GM10248 (cell line): ENCODE measurements around the gene GIPC2.

ENCODE experiments used
- CTCF ChIA-PET: fragments of 300-600 bp; sonication (Branson Sonifier 250); formaldehyde crosslinking; extraction: SDS; loops from one replicate; lab custom pipeline; 2021; ENCODE audit warnings: antibody characterized with exemption; lab: Yijun Ruan, JAX
- POLR2A ChIA-PET: fragments of 350-650 bp; sonication (Branson Sonifier 250); formaldehyde crosslinking; extraction: SDS; loops from one replicate; lab custom pipeline; 2020; ENCODE audit warnings: antibody characterized with exemption; lab: Yijun Ruan, JAX
- DNase-seq: peaks from one replicate; pipeline ENCODE4 v3.0.0; 2012; ENCODE audit errors: extremely low spot score
- TF ChIP-seq, protein P1 (sequence below): IDR thresholded peaks from 2 replicates; pipeline ENCODE4 v1.5.1; 2012; ENCODE audit warnings: mild to moderate bottlenecking, low read depth; ENCODE audit errors: extremely low read depth, missing control alignments, control extremely low read depth

GIPC2 gene

DNA sequence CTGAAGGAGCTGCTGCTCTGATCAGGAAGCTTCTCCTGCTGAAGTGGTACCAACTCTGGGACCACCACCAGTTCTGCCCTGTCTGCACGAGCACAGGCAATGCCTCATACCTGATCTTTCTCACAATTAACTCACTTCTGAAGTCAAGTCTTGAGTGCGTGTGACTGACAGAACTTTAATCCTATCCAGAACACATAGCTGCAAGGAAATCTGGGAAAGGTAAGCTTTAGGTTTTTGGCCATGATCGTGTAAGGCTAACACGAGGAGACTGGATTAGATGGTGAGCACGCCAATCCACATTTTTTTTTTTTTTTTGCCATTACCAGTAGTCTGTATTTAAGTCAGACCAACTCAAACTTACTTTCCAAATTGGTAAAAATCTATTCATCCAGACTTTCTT, 101.3 kb downstream of the GIPC2 start:
- ChIA-PET POLR2A (no interaction called here), CTCF (interaction anchor here (0.7 to 8.3 kb wide), 8 partner anchors 9 to 529 kb away, joined by 3 to 103 read pairs (median 3); partner anchors contain the start of gene DNAJB4)
- TF ChIP-seq, protein P1, sequence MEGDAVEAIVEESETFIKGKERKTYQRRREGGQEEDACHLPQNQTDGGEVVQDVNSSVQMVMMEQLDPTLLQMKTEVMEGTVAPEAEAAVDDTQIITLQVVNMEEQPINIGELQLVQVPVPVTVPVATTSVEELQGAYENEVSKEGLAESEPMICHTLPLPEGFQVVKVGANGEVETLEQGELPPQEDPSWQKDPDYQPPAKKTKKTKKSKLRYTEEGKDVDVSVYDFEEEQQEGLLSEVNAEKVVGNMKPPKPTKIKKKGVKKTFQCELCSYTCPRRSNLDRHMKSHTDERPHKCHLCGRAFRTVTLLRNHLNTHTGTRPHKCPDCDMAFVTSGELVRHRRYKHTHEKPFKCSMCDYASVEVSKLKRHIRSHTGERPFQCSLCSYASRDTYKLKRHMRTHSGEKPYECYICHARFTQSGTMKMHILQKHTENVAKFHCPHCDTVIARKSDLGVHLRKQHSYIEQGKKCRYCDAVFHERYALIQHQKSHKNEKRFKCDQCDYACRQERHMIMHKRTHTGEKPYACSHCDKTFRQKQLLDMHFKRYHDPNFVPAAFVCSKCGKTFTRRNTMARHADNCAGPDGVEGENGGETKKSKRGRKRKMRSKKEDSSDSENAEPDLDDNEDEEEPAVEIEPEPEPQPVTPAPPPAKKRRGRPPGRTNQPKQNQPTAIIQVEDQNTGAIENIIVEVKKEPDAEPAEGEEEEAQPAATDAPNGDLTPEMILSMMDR = no peak
- no peak for DNase-seq

DNA sequence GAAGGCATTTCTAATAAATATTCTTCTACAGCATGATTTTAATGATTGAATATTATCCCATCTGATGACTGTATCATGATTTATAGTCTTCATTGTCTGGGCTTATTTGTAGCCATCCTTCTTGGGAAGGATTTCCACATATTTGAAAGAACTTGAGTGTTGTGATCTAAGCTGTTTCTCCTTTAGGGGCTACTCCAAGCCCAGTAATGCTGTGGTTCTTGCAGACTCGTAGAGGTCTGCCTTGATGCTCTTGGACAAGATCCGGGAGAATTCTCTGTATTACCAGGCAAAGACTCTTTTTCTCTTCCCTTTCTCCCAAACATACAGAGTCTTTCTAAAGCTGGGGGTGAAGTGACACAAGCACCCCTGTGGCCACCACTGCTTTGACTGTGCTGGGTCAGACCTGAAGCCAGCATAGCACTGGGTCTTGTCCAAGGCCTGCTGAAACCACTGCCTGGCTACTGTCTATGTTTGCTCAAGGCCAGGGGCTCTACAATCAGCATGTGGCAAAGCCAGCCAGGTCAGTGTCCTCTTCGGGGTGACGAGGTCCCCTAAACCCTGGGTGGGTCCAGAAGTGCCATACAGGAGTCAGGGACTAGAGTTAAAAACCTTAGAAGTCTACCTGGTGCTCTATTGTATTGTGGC, 107.4 kb downstream of the GIPC2 start:
- CTCF ChIA-PET = no interaction called here
- TF ChIP-seq, protein P1 = no peak
- POLR2A ChIA-PET = no interaction called here
- DNase-seq = no peak

DNA sequence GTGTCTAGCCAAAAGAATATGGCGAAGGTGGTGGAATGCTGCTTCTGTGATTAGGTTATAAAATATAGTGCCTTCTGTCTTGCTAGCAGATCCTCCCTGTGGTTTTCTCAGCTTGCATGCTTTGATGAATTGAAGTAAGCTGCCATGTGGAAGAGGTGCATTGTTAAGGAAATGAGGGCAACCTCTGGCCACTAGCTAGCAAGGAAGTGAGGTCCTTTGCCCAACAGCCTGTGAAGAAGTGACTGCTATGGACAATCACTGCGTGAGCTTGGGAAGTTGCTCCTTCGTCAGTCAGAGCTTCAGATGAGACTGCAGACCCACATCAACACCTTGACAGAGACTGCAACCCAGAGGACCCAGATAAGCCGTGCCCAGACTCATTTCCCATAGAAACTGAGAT, 109.4 kb downstream of the GIPC2 start:
- DNase-seq = no peak
- ChIA-PET POLR2A (no interaction called here), CTCF (interaction anchor here (1.1 to 3.3 kb wide), 3 partner anchors 10 to 24 kb away, joined by 4 to 25 read pairs (median 7); no protein-coding TSS in a partner anchor)
- TF ChIP-seq, protein P1 = no peak

DNA sequence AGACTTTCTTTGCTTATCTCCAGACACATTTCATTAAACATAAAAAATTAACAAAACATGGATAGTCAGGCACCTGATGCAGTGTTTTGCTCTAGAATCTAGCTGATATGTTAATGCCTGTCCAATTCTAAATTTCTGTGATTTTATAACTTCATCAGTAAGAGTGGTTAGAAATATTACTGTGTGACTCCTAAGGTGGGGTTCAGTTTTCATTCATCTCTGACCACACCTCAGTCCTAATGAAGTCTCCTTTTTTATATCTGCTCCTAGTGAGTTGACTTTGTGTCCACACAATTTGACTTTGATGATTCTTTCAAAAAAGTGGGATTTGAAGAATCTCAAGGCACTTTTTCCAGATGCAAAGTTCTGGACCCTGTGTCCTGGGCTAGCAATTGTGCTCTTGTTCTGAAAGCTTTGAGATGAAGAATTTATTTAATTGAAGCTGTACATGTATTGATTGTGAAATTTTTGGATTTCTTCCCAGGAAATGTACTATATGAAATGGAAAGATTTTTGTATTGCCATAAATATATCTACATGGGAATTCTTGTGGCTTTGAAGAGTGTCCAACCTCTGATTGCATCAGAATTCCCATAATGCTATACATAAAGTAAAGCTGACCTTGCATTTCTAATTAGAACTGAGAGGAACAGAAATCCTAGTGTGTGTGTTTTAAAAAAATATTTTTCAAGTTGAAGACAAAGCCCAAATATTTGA, 111.2 kb downstream of the GIPC2 start:
- ChIA-PET POLR2A (no interaction called here), CTCF (interaction anchor here (1.5 to 3.3 kb wide), 3 partner anchors 10 to 20 kb away, joined by 3 to 25 read pairs (median 5); no protein-coding TSS in a partner anchor)
- no peak for DNase-seq
- TF ChIP-seq, protein P1 = no peak

DNA sequence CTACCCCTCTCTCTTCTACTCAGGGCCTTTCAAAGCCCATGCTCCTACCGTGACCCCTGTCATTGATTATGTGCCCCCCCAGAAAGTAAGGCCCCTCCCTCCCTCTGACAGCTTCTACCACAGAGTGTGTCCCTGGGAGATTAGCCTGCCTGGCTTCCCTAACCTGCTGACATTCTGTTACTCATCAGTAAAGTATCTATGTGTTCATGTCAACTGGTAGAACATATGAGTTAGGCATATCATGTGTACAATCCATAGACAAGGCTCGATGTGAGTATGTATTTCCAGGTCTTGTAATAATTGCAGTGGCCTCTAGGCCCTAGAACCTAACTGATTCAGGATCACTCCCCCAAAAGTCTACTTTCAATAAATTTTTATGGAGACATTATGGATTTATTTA, 120.0 kb downstream of the GIPC2 start:
- ChIA-PET POLR2A (no interaction called here), CTCF (interaction anchor here (1.4 kb wide), 1 partner anchor 11 kb away, joined by 6 read pairs; no protein-coding TSS in a partner anchor)
- DNase-seq = no peak
- TF ChIP-seq, protein P1 = no peak

DNA sequence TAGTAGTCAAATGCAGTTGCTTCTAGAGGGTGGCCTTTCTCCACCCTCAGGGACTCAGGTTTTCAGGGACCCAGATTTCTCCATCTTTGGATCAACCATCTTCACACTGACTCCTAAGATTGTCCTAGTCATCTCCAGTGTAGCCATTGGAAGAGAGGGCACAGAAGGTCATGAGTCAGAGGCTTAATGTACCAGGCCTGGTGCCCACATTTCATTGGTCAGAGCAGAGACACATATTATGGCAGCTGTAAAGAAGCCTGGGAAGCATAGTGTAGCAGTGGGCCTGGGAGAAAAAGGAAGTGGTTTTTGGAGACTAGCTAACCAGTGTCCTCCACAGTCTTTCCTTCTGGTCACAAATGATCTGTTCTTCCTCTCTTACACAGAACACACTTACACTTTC, 122.5 kb downstream of the GIPC2 start:
- TF ChIP-seq, protein P1 = no peak
- ChIA-PET POLR2A (no interaction called here), CTCF (interaction anchor here (1.0 kb wide), 1 partner anchor 12 kb away, joined by 3 read pairs; no protein-coding TSS in a partner anchor)
- no peak for DNase-seq
